ENCODE results near the gene MED7. TPM values are rescaled to one million over a fixed set of nuclear protein-coding genes. Genes with fewer than 3 reads are reported as not detected.

Gene MED7
- total and polyA plus RNA-seq, 2 of the 8 experiments (the other 6 are each of a cell fraction or from before 2014, with no cell fraction given), result 6.9 to 9.5 TPM

DNA sequence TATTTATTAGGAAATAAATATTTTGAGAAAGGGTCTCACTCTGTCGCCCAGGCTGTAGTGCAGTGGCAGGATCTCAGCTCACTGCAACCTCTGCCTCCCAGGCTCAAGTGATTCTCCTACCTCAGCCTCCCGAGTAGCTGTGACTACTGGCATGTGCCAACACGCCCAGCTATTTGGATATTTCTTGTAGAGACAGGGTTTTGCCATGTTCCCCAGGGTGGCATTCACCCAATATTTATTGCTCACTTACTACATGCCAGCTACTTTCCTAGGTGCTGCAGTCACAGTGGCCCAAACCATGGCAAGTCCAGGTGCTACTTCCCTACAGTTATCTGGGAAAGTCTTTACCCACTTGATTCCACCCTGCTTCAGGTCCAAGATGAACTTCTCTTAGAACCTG is 8.3 kb upstream of the MED7 start:
- no peak for FAIRE-seq
- no peak overlapping the region for H4K91ac ChIP-seq (replicated peaks; ENCODE audit: insufficient read length, low read length)
- H4K8ac ChIP-seq (ENCODE audit: extremely low read depth, insufficient read depth, low read length), result no peak overlapping the region
- H2AFZ ChIP-seq (ENCODE audit: low read length), result no peak overlapping the region
- H3K23me2 ChIP-seq (ENCODE audit: low read depth, low read length), result no peaks in the 10 kb centered on the region
- H2AK5ac ChIP-seq (ENCODE audit: low read depth, low read length), result no peak overlapping the region
- DNase-seq (ENCODE audit: low read depth in 1 of 2, low spot score in 2 of 2), result no peak
- H3K4ac ChIP-seq (replicated peaks; ENCODE audit: insufficient read length, low read depth, low read length), result no peak overlapping the region
- H3K23ac ChIP-seq (ENCODE audit: insufficient read length), result no peak overlapping the region
- no peak overlapping the region for H3K9ac ChIP-seq (replicated peaks in 1 of 4; ENCODE audit: extremely low read depth in 1 of 4, low read depth in 3 of 4, low read length in 3 of 4)
- H3K4me2 ChIP-seq (ENCODE audit: insufficient read depth in 1 of 2, low read depth in 2 of 2, low read length in 2 of 2), result no peak overlapping the region
- no peaks in the 10 kb centered on the region for H3K79me2 ChIP-seq (ENCODE audit: control insufficient read depth in 1 of 2, insufficient read depth in 2 of 2, low read length in 2 of 2)
- no peaks in the 10 kb centered on the region for H3K36me3 ChIP-seq (ENCODE audit: control insufficient read depth in 2 of 4, insufficient read depth in 4 of 4, low read length in 3 of 4)
- H3K56ac ChIP-seq (replicated peaks; ENCODE audit: insufficient read length, low read depth, low read length), result no peak overlapping the region
- H4K5ac ChIP-seq (ENCODE audit: insufficient read length, low read depth, low read length), result no peak overlapping the region
- no peaks in the 10 kb centered on the region for H3K9me3 ChIP-seq (ENCODE audit: insufficient read depth in 2 of 2, low read depth in 1 of 2, low read length in 1 of 2)
- no peak overlapping the region for H3K4me3 ChIP-seq (ENCODE audit: extremely low read depth in 1 of 4, insufficient read depth in 2 of 4, low read depth in 3 of 4, low read length in 4 of 4)
- no peak overlapping the region for H3K18ac ChIP-seq (ENCODE audit: extremely low read depth, low read length)
- no peak overlapping the region for H3K27ac ChIP-seq (ENCODE audit: low read depth, low read length)
- H2BK20ac ChIP-seq (ENCODE audit: low read length), result no peak overlapping the region
- no peaks in the 10 kb centered on the region for H3K27me3 ChIP-seq (replicated peaks in 1 of 4; ENCODE audit: control insufficient read depth in 3 of 4, extremely low read depth in 1 of 4, insufficient read depth in 3 of 4, low read length in 3 of 4)
- no peaks in the 10 kb centered on the region for H3K79me1 ChIP-seq (ENCODE audit: low read depth, low read length)
- H2BK120ac ChIP-seq (replicated peaks; ENCODE audit: low read depth, low read length), result no peak overlapping the region
- ChIA-PET POLR2A (ENCODE audit: partially characterized antibody) (no interaction called here), CTCF (ENCODE audit: partially characterized antibody) (interaction anchor here (1.0 to 5.1 kb wide), 3 partner anchors 66 to 113 kb away, joined by 3 to 37 read pairs (median 10); no protein-coding TSS in a partner anchor)
- no peak overlapping the region for H2BK15ac ChIP-seq (ENCODE audit: low read length)
- no peaks in the 10 kb centered on the region for H3K4me1 ChIP-seq (replicated peaks in 1 of 4; ENCODE audit: control insufficient read depth in 3 of 4, insufficient read depth in 4 of 4, low read length in 3 of 4)
- no peaks in the 10 kb centered on the region for H4K20me1 ChIP-seq (replicated peaks in 1 of 2; ENCODE audit: control insufficient read depth in 1 of 2, insufficient read depth in 2 of 2, low read length in 2 of 2)
- H3K14ac ChIP-seq (ENCODE audit: insufficient read length), result no peak overlapping the region
- WGBS, 2 experiments (ENCODE audit: extremely low coverage in 1 of 2, insufficient coverage in 1 of 2, insufficient read length in 1 of 2, insufficient replicate concordance in 2 of 2, low coverage in 1 of 2, low lambda C conversion rate in 2 of 2, missing lambda C conversion rate in 1 of 2), result 86% methylated on average over 3 of the region's 3 CpGs; no CpG with 5 or more reads in 1 of the 2 experiments
- H2BK5ac ChIP-seq (ENCODE audit: low read depth, low read length), result no peak overlapping the region
- H2BK12ac ChIP-seq (ENCODE audit: low read depth, low read length), result no peak overlapping the region
- no peak for TF ChIP-seq HDAC6 (IDR thresholded peaks at IDR 0.05; ENCODE audit: low read depth, low read length)
